ENCODE data around the gene KRTAP9-1.
"Not testable (repeated sequence)": the region's sequence is repeated elsewhere in the genome, so short reads cannot be mapped to it uniquely, and the experiment has no call there.

Gene KRTAP9-1

GRCh38 chr17:41189837-41190318 lies at the start of gene KRTAP9-1:
TSS of gene KRTAP9-1 (plus strand) at chr17:41189887. CDS start at chr17:41189887, 0 bp downstream.
- DNase-seq = not testable (repeated sequence)

GRCh38 chr17:41140360-41141131 lies 49.1 kb upstream of the KRTAP9-1 start, which contains the start of gene KRTAP4-6:
TSS of gene KRTAP4-6 (minus strand) at chr17:41140544. CDS start at chr17:41140487, 57 bp downstream.
- DNase-seq = no peak

- DNase-seq = no peak
Measured at GRCh38 chr17:41141361-41141760, 48.3 kb upstream of the KRTAP9-1 start.

- no peak for DNase-seq
Measured at GRCh38 chr17:41144846-41145245, 44.8 kb upstream of the KRTAP9-1 start.

- no peak for DNase-seq
Measured at GRCh38 chr17:41145261-41145660, 44.4 kb upstream of the KRTAP9-1 start.

- no peak for DNase-seq
Measured at GRCh38 chr17:41147531-41148204, 42.0 kb upstream of the KRTAP9-1 start.

GRCh38 chr17:41148971-41149651 lies 40.6 kb upstream of the KRTAP9-1 start:
- not testable (repeated sequence) for DNase-seq

- DNase-seq = no peak
Measured at GRCh38 chr17:41149652-41149985, 40.1 kb upstream of the KRTAP9-1 start, which contains the start of gene KRTAP4-5. TSS of gene KRTAP4-5 (minus strand) at chr17:41149825. CDS start at chr17:41149767, 58 bp downstream.

- no peak for DNase-seq
Measured at GRCh38 chr17:41150026-41150425, 39.7 kb upstream of the KRTAP9-1 start.

GRCh38 chr17:41151525-41151924 lies 38.2 kb upstream of the KRTAP9-1 start:
- no peak for DNase-seq

- no peak for DNase-seq
Measured at GRCh38 chr17:41153856-41154255, 35.8 kb upstream of the KRTAP9-1 start.

- not testable (repeated sequence) for DNase-seq
Measured at GRCh38 chr17:41160190-41160589, 29.5 kb upstream of the KRTAP9-1 start.

GRCh38 chr17:41160648-41161047 lies 29.0 kb upstream of the KRTAP9-1 start, which contains the start of gene KRTAP4-4:
TSS of gene KRTAP4-4 (minus strand) at chr17:41160748. CDS start at chr17:41160691, 57 bp downstream.
- no peak for DNase-seq

- DNase-seq = no peak
Measured at GRCh38 chr17:41163828-41164227, 25.9 kb upstream of the KRTAP9-1 start.

- DNase-seq = no peak
Measured at GRCh38 chr17:41167561-41167960, 22.1 kb upstream of the KRTAP9-1 start.

GRCh38 chr17:41168121-41168520 lies 21.6 kb upstream of the KRTAP9-1 start, which contains the start of gene KRTAP4-3:
TSS of gene KRTAP4-3 (minus strand) at chr17:41168221. CDS start at chr17:41168172, 49 bp downstream.
- no peak for DNase-seq

- DNase-seq = no peak
Measured at GRCh38 chr17:41171886-41172285, 17.8 kb upstream of the KRTAP9-1 start.

- no peak for DNase-seq
Measured at GRCh38 chr17:41176744-41177387, 12.8 kb upstream of the KRTAP9-1 start.

GRCh38 chr17:41177727-41178271 lies 11.9 kb upstream of the KRTAP9-1 start, which contains the start of gene KRTAP4-2:
TSS of gene KRTAP4-2 (minus strand) at chr17:41178221. CDS start at chr17:41178164, 57 bp downstream.
- no peak for DNase-seq

- no peak for DNase-seq
Measured at GRCh38 chr17:41178341-41178740, 11.3 kb upstream of the KRTAP9-1 start.

GRCh38 chr17:41178843-41179616 lies 10.7 kb upstream of the KRTAP9-1 start:
- DNase-seq = no peak

Measured in NCI-H1417 treated with DMSO at 0.1 percent for 48 hours (cell line).